Measurements from ENCODE around the gene NPEPPS.
"Not testable (repeated sequence)": the region's sequence is repeated elsewhere in the genome, so short reads cannot be mapped to it uniquely, and the experiment has no call there.

NPEPPS gene

DNA sequence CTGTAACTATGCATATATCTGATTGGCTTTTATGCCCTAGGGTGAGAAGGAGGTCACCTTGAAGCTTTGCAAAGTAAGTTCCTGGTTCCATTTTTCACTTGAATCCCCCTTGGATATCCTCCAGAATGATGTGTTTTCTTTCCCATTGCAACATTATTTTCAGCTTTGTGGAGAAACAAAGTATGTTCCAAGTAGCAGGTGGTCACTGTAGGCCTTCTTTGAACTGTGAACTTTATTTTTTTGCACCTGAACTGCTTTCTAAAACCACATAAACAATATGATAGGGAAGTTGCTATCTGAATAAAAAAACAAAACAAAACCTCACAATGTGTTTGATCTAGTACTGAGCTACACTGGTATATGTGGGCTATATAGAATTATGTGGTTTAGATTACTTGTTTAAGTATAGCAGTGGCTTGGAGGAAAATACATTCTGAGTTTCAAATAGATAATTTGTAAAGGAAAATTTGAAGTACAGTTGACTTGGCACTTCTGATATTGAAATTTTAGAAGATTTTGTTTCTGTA, 29.7 kb downstream of the NPEPPS start:
- not testable (repeated sequence) for DNase-seq (ENCODE audit: low read depth, low spot score); H3K27ac ChIP-seq

DNA sequence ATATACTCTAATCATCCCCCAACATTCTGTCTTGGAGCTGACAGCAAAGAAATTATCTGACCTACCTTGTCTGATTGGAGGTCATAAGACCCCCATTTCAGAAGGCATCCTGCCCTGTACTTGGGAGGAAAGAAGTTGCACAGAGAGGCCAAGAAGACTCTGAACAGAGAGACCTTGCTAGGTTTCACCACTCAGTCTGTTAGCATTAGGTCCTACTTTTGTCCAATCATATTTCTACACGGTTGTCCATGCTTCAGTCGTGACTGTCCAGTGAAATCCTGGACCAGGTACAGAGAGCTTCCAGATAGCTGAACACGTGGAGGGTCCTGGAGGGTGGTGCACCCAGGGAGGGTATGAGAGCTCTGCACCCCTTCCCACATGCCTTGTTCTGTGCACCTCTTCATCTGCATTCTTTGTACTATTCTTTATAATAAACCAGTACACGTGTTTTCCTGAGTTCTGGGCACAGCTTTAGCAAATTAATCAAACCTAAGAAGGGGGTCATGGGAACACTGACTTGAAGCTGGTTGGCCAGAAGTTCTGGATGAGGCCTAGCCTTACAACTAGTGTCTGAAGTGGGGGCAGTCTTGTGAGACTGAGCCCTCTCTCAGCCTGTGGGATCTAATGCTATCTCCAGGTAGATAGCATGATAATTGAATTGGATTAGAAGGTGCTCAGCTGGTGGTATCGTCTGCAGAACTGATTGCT, 30.9 kb downstream of the NPEPPS start:
- not testable (repeated sequence) for H3K27ac ChIP-seq; DNase-seq (ENCODE audit: low read depth, low spot score)

DNA sequence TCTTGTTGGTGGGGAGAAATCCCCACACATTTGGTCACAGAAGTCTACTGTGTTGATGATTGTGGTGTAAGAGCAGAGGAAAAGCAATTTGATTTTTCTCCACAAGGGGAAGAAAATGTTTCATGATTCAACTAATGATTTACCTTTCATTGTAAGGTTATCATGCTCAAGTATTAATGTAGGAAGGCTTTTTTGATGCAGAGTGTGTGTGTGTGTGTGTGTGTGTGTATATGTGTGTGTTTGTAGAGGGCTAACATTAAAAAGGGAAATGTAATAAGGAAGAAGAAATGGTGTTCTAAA, 31.4 kb downstream of the NPEPPS start:
- not testable (repeated sequence) for DNase-seq (ENCODE audit: low read depth, low spot score)

DNA sequence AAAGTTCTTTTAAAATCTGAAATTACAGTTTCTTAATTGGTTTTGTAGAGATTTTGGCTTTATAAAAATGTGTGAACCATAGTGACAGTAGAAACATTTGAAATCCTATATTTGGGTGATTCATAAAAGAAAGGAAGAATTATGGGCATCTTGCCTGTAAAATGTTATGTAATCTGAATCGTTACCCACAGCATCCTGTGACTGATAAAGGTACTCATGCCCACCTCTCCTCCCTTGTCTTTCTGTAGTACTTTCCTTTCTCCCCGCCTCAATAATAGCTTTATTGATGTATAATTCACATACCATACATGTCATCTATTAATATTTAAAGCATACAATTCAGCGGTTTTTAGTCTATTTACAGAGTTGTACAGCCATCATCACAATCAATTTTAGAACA, 36.4 kb downstream of the NPEPPS start:
- not testable (repeated sequence) for DNase-seq (ENCODE audit: low read depth, low spot score)

More for the DNA sequence above, 31.4 kb downstream of the NPEPPS start:
- not testable (repeated sequence) for H3K27ac ChIP-seq

DNA sequence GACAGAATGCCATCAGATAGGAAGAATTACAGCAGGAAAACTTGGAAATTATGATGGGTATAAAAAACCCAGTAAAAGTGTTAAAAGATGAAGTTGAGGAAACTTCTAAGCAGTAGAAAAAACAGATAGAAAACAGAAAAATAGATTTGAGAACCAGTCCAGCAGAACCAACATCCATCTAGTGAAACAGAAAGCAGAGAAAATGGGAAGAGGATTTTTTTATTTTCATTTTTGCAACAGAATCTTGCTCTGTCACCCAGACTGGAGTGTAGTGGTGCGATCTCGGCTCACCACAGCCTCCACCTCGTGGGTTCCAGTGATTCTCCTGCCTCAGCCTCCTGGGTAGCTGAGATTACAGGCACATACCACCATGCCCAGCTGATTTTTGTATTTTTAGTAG, 41.7 kb downstream of the NPEPPS start:
- not testable (repeated sequence) for DNase-seq (ENCODE audit: low read depth, low spot score)

More for the DNA sequence above, 36.4 kb downstream of the NPEPPS start:
- H3K27ac ChIP-seq = not testable (repeated sequence)

DNA sequence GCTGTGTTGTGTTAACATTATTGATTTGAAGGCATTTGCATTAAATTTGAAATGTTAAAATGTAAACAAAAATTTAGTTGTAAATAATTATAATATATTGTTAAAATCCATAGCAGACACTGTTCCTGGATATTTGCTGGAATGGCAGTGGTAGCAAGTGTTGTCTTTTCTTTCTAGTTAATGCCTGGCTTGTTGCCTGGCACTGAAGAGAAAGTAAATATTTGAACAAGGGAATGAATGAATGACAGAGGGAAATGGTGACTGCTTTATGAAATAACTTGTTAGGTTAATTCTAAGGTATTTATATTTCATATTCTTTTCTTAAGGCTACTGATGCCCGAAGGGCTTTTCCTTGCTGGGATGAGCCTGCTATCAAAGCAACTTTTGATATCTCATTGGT, 51.5 kb downstream of the NPEPPS start:
- not testable (repeated sequence) for DNase-seq (ENCODE audit: low read depth, low spot score); H3K27ac ChIP-seq

More for the DNA sequence above, 41.7 kb downstream of the NPEPPS start:
- not testable (repeated sequence) for H3K27ac ChIP-seq

DNA sequence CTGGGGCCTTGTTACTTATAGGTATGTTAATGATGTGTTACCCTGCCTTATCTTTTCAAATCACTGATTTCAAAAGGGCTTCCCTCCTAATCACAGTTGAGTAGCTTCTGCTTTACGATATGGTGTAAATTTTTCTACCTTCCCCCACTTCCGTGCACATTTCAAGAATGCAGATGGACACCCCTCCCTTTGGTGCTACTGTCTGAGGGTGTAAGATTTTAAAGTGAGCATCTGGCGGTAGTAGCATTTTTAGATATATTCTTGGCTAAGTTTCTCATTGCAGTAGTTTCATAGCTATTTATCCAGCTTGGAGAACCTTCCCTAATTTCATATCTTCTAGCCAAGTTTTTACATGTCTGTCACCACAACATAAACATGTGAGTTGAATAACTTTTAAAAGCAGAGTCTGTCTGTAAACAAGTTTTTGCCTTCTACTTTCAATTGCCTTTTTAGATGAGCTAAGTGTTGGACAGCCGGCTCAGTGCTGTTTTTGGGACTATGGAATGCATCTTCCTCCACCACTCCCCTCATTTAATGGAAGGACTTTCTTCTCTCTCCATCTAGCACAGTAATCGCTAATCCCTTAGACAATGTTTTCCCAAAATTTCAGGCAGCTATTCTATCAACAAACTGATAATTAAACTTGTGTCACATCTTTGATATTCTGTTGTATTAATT, 55.6 kb downstream of the NPEPPS start:
- DNase-seq (ENCODE audit: low read depth, low spot score); H3K27ac ChIP-seq: not testable (repeated sequence)

DNA sequence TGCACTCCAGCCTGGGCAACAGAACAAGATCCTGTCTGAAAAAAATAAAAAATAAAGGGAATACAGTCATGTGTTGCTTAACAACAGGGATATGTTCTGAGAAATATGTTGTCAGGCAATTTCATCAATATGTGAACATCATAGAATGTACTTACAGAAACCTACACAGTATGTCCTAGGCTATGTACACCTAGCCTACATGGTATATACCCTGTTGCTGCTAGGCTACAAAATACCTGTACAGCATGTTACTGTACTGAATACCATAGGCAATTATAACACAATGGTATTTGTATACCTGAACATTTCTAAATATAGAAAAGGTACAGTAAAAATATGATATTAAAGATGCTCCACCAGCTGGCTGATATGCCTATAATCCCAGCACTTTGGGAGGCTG, 62.6 kb downstream of the NPEPPS start:
- DNase-seq (ENCODE audit: low read depth, low spot score); H3K27ac ChIP-seq: not testable (repeated sequence)

DNA sequence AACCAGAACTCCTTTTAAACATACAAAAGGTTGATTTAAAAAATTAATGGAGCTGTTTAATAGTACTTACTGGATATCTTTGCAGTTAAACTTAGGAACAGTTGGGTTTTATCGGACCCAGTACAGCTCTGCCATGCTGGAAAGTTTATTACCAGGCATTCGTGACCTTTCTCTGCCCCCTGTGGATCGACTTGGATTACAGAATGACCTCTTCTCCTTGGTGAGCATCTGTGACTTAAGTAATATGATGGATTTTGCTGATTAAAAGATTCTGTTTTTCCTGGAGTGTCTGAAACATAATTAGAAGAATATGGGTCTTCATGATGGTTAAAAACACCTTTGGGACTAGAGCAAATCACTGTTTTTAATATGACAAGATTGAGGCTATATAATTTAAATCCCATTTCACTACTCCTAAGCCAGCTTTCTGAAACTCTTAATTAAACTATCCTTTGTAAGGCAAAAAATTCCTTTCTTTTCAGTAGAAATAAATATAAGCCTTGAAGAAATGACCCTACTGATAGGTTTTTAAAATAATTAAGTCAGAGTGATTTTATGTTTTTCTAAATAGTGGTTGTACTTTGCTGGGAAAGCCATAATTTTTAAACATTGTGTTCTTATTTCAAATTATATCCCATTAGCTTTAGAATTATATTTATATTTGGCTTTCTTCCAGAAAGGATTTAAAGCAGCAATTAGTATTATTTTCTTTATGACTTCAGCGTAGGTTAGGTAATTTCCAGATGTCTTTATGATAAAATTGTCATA, 73.1 kb downstream of the NPEPPS start:
- DNase-seq (ENCODE audit: low read depth, low spot score) = no peak

DNA sequence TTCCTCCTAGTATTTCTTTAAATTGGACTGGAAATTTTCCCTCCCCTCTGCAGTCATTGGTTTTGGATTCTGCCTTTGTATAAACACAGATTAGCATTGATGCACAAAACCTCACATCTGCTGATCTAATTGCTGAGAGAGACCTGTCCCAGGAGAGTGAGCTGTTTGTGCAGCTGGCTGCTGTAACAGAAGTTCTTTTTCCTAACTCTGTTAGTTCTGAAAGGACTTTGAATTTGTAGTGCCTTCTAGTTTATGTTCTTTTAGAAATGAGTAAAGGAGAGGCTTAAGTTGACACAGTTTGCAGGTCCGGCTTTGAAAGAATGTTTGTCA, 73.7 kb downstream of the NPEPPS start:
- DNase-seq (ENCODE audit: low read depth, low spot score) = no peak
- no peak overlapping the region for H3K27ac ChIP-seq

More for the DNA sequence above, 73.1 kb downstream of the NPEPPS start:
- H3K27ac ChIP-seq = no peak overlapping the region

DNA sequence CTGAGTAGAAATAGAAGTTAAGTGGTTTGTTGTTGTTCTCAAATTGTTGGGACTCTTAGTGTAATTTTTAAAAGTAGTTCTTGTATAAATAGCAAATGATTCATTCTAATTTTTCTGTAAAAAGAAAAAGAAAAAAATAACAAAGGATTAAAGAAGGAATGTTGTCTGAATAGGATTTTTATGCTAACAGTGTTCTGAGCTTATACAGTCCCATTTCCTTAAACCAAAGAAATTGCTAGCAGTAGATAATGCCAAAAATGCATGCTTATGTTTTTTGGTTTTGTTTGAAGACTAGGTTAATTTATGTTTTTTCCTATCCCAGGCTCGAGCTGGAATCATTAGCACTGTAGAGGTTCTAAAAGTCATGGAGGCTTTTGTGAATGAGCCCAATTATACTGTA, 74.1 kb downstream of the NPEPPS start:
- DNase-seq (ENCODE audit: low read depth, low spot score) = no peak
- H3K27ac ChIP-seq = no peak overlapping the region

DNA sequence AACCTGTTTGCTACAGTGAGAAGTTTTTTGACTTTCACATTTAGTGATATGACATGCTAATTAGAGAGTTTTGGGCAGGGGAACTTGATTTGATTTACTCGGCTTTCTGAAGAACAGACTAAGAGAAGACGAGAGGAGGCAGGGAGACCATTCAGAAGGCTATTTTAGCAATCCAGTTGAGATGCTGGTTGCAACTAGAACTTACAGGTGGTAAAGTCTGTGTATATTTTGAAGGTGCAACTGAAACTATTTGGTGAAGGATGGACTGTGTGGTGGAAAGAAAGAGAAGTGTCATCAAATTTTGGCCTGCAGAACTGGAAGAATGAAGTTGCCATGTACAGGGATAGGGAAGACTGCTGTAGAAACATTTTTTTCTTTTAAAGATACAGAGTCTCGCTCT, 76.6 kb downstream of the NPEPPS start:
- DNase-seq (ENCODE audit: low read depth, low spot score) = no peak
- H3K27ac ChIP-seq = no peak overlapping the region

DNA sequence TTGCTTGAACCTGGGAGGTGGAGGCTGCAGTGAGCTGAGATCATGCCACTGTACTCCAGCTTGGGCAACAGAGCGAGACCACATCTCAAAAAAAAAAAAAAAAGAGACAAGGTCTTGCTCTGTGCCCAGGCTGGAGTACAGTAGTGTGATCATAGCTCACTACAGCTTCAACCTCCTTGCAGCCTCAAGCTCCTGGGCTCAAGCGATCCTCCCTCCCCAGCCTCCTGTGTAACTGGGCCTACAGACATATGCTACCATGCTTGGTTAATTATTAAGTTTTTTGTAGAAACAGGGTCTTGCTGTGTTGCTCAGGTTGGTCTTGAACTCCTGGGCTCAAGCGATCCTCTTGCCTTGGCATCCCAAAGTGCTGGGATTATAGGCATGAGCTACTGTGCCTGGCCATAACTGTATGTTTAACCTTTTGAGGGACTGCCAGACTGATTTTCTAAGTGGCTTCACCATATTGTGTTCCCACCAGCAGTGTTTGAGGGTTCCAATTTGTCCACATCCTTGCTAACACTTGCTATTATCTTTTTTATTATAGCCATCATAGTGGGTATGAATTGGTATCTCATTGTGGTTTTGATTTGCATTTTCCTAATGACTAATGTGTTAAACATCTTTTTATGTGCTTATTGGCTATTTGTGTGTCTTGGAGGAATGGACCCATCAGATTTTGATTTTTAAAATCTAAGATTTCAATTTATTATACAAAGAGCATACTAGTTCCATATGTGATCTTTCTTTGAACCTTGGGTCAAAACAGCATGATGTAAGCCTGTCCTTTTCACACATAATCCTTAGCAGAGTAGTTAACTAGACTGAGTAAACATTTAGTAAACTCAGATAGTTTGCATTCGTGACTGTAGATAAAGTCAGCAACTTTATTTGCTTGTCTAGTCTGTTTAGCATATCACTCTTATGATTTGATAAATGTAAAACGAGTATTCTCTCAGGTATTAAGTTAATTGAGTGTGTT, 80.8 kb downstream of the NPEPPS start:
- no peak for DNase-seq (ENCODE audit: low read depth, low spot score)
- peak overlapping the region; percentile 38 for H3K27ac ChIP-seq

DNA sequence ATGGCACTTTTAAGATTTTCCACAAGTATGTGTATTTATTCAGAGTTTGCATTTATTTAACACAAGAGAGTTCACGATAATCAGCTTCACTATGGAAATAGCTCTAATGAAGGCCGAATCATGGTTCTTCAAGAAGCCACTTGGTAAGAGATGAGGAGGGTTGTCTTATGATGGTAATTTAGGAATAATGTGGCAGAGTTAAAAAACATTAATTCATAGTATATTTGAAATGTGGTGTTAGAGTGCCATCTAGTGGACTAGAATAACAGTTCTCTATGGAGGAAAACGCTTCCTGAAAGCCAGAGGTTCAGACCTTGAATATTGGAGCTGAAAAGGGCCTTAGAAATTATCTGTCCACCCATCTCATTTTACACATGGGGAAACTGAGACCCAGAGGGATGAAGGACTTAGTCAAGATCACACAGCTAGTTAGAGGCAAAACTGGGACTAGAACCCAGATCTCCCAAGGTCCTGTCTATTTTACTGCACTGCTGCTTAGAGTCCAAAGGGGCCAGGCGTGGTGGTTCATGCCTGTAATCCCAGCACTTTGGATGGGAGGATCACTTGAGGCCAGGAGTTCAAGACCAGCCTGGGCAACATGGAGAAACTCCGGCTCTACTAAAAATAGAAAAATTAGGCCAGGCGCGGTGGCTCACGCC, 85.0 kb downstream of the NPEPPS start:
- no peak for DNase-seq (ENCODE audit: low read depth, low spot score)
- H3K27ac ChIP-seq = no peak overlapping the region

DNA sequence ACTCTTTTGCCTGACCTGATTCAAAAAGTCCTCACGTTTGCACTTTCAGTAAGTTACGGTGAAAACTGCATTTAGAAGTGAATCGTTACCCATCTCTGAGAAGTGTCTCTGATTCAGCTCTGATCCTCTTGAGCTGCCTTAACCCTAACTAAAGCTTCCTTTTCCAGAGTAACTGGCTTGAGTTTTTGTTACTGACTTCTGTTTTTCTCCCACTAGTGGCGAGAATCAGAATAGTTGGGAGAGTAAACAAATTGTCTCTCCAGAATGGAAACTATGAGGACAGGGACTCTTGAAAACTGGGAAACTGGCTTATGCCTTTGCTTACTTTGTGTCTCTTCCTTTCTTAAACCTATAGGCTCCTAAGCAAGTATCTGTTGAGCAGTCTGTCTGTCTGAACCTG, 87.5 kb downstream of the NPEPPS start:
- H3K27ac ChIP-seq = peak overlapping the region; percentile 84
- DNase-seq (ENCODE audit: low read depth, low spot score) = no peak

DNA sequence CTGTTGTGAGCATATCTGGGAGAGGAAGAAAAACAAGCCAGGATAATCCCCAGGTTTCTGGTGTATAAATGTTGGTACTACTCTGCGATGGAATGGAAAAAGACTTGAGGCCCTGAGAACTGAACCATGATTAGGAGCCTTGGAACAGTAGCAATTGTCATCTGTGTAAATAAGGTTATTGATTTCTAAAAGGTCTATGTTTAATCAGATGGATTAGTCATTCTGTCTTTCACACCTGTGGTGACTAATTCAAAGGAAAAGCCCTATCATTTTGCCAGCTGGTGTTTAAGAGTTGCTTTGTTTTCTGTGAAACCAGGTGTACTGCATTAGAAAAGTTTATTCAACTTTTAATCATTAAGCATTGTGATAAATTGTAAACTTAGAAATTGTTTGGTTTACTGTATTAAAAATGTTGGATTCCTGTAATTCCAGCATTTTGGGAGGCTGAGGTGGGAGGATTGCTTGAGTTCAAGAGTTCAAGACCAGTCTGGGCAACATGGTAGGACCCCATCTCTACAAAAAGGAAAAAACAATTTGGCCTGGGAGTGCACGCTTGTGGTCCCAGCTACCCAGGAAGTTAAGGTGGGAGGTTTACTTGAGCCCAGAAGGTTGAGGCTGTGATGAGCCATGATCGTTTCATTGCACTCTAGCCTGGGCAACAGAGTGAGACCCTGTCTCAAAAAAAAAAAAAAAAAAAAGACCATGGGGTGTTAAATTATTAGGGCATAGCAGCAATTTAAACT, 89.8 kb downstream of the NPEPPS start:
- DNase-seq (ENCODE audit: low read depth, low spot score) = peak; percentile 29
- H3K27ac ChIP-seq = peak overlapping the region; percentile 84

DNA sequence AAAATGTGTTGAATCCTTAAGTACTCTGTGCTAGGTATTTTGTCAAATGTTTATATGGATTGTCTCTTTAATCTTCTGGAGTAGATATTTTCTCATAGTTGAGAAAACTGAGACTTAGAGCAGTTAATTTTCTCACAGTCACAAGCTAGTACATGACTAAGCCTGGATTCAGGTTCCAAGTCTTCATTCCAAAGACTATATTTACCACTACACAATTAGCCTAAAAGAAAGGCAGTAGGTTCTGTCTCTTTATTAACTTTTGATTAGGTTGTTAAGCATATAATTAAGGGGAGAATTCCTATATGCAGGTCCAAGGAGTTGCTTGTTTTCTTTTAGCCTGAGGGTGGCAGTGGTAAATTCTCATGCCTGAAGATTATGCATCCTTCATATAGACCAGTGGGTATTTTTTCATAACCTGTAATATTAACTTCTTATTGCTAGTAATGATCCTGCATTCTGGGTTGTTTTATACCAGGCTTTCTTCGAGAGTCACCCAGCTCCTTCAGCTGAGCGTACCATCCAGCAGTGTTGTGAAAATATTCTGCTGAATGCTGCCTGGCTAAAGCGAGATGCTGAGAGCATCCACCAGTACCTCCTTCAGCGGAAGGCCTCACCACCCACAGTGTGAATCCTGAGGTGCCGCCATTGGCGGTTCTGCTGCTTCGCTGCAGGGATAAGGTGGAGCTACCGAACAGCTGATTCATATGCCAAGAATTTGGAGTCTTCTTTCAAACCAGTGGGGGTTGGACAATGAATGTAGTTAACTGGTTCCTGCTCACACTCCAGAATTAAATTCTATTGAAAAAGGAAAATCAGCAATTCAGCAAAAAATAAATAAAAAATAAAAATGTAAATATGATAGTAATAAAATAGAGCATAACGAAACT, 90.6 kb downstream of the NPEPPS start:
- DNase-seq (ENCODE audit: low read depth, low spot score) = peak; percentile 49
- H3K27ac ChIP-seq = peak overlapping the region; percentile 84

DNA sequence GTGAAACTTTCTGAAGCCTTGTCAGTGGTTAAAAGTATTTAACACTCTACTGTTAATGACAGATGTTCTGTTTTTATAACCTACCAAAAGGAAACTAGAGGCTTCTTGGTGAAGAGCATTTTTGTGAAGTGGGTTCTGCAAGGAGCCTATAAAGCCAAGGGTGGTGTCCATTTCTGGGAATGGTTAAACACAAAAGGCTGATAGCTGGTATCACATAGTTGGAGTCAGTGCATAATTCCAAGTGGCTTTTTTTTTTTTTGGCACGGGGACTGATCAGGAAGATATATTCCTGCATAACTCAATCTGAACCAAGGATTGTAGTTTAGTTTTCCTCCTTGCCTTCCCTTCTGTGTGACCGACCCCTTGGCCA, 91.3 kb downstream of the NPEPPS start:
- H3K27ac ChIP-seq = peak overlapping the region; percentile 84
- no peak for DNase-seq (ENCODE audit: low read depth, low spot score)
